ENCODE results near the gene DDA1.

- no peak for TF ChIP-seq CTCF (conservative IDR thresholded peaks at IDR 0.05)
- no peak for TF ChIP-seq EZH2 (IDR thresholded peaks at IDR 0.05; ENCODE audit: low read depth)
Measured at GRCh38 chr19:17329366-17330261, 20.3 kb downstream of the DDA1 start.

Measured in PC-9 (cell line).